IMR-90 (cell line): ENCODE results near the gene ACBD5. TPM values are rescaled to one million over a fixed set of nuclear protein-coding genes. Genes with fewer than 3 reads are reported as not detected.

Experiments used
- ATAC-seq: fragments of 200-7000 bp; cut with Tn5 transposase; 2 replicates; pipeline ENCODE4 v1.9.1; 2020; ENCODE audit warnings: low read depth, mild to moderate bottlenecking, moderate library complexity
- BruUV-seq: library from RNA; stranded (reverse); fragments of 400-500 nt; replicated peaks from 2 replicates; lab custom pipeline; 2021; lab: Mats Ljungman, UMichigan
- CTCF ChIA-PET: fragments of 300-600 bp; formaldehyde crosslinking; extraction: SDS; loops from one replicate; lab custom pipeline; 2021; ENCODE audit warnings: antibody characterized with exemption; lab: Yijun Ruan, JAX
- POLR2A ChIA-PET: fragments of 300-600 bp; sonication (Branson Sonifier 250); formaldehyde crosslinking; loops from one replicate; lab custom pipeline; 2022; ENCODE audit warnings: antibody characterized with exemption; ENCODE audit not compliant: unreplicated experiment; lab: Charles Lee
- DNase-seq: peaks from one replicate; pipeline ENCODE4 v3.0.0; 2013
- H2AFZ ChIP-seq: replicated peaks from 2 replicates; pipeline ENCODE3; 2013; ENCODE audit warnings: low read length, mild to moderate bottlenecking; ENCODE audit not compliant: poor library complexity
- H2AK5ac ChIP-seq: 2 replicates; pipeline ENCODE4 v1.6.1; 2013; ENCODE audit warnings: low read depth, low read length, inconsistent platforms
- H2AK9ac ChIP-seq: replicated peaks from 2 replicates; pipeline ENCODE3; 2013; ENCODE audit warnings: mild to moderate bottlenecking, low read depth, low read length, moderate library complexity; ENCODE audit not compliant: poor library complexity
- H2BK120ac ChIP-seq: 2 replicates; pipeline ENCODE4 v1.6.1; 2013; ENCODE audit warnings: low read depth, low read length, inconsistent platforms
- H2BK15ac ChIP-seq: 3 replicates; pipeline ENCODE4 v1.6.1; 2013; ENCODE audit warnings: low read depth, low read length, inconsistent platforms
- H2BK20ac ChIP-seq: 2 replicates; pipeline ENCODE4 v1.6.1; 2013; ENCODE audit warnings: low read depth, mild to moderate bottlenecking, inconsistent platforms, low read length, moderate library complexity
- H2BK5ac ChIP-seq: 2 replicates; pipeline ENCODE4 v1.6.1; 2013; ENCODE audit warnings: mild to moderate bottlenecking, low read depth, low read length, inconsistent platforms; ENCODE audit not compliant: poor library complexity, severe bottlenecking
- H3K14ac ChIP-seq: replicated peaks from 2 replicates; pipeline ENCODE4 v1.6.1; 2013; ENCODE audit warnings: low read depth, low read length, inconsistent platforms
- H3K18ac ChIP-seq: 2 replicates; pipeline ENCODE4 v1.6.1; 2013; ENCODE audit warnings: low read depth, low read length, control low read depth
- H3K23ac ChIP-seq: 2 replicates; pipeline ENCODE4 v1.6.1; 2013; ENCODE audit warnings: low read depth, low read length, inconsistent platforms
- H3K27ac ChIP-seq: 2 replicates; pipeline ENCODE4 v1.5.1; 2013; ENCODE audit warnings: mild to moderate bottlenecking, control low read depth, low read length; ENCODE audit not compliant: insufficient read depth
- H3K27me3 ChIP-seq: 2 replicates; pipeline ENCODE4 v1.6.1; 2013; ENCODE audit warnings: low read length; ENCODE audit not compliant: control insufficient read depth, insufficient read depth
- H3K36me3 ChIP-seq: 2 replicates; pipeline ENCODE4 v1.6.1; 2013; ENCODE audit warnings: low read length, mixed read lengths; ENCODE audit not compliant: control insufficient read depth, insufficient read depth
- H3K4ac ChIP-seq: 2 replicates; pipeline ENCODE4 v1.6.1; 2013; ENCODE audit warnings: low read depth, low read length, inconsistent platforms
- H3K4me1 ChIP-seq: 2 replicates; pipeline ENCODE4 v1.6.1; 2013; ENCODE audit warnings: low read length, mixed read lengths; ENCODE audit not compliant: control insufficient read depth, insufficient read depth
- H3K4me2 ChIP-seq: 2 replicates; pipeline ENCODE4 v1.6.1; 2013; ENCODE audit warnings: low read depth, mild to moderate bottlenecking, control low read depth, low read length, moderate library complexity
- H3K4me3 ChIP-seq: 2 replicates; pipeline ENCODE4 v1.5.1; 2013; ENCODE audit warnings: low read depth, mild to moderate bottlenecking, control low read depth, low read length, moderate library complexity; ENCODE audit not compliant: insufficient read depth
- H3K56ac ChIP-seq: 2 replicates; pipeline ENCODE4 v1.6.1; 2013; ENCODE audit warnings: low read length, inconsistent platforms; ENCODE audit not compliant: insufficient read depth; ENCODE audit errors: extremely low read depth
- H3K79me1 ChIP-seq, 2 experiments: 2 replicates each; pipeline ENCODE4 v1.6.1; 2013; ENCODE audit warnings: low read length in 2 of 2, inconsistent platforms in 1 of 2, low read depth in 1 of 2
- H3K9ac ChIP-seq: 2 replicates; pipeline ENCODE4 v1.6.1; 2013; ENCODE audit warnings: low read depth, low read length, control low read depth
- H3K9me1 ChIP-seq: 2 replicates; pipeline ENCODE4 v1.6.1; 2013; ENCODE audit warnings: low read length, inconsistent platforms; ENCODE audit not compliant: insufficient read depth
- H3K9me3 ChIP-seq: 2 replicates; pipeline ENCODE4 v1.6.1; 2013; ENCODE audit warnings: low read length; ENCODE audit not compliant: control insufficient read depth, insufficient read depth
- H4K20me1 ChIP-seq: 2 replicates; pipeline ENCODE4 v1.6.1; 2013; ENCODE audit warnings: low read length, inconsistent platforms; ENCODE audit not compliant: insufficient read depth
- H4K5ac ChIP-seq: 2 replicates; pipeline ENCODE4 v1.6.1; 2013; ENCODE audit warnings: mild to moderate bottlenecking, low read depth, low read length, control low read depth
- H4K8ac ChIP-seq, 2 experiments: 2 replicates each; pipeline ENCODE4 v1.6.1; 2013; ENCODE audit warnings: low read depth in 2 of 2, low read length in 2 of 2, control low read depth in 1 of 2, inconsistent platforms in 1 of 2
- H4K91ac ChIP-seq: 2 replicates; pipeline ENCODE4 v1.6.1; 2013; ENCODE audit warnings: low read depth, low read length, inconsistent platforms; ENCODE audit not compliant: insufficient read depth
- CEBPB ChIP-seq: IDR thresholded peaks from 2 replicates; pipeline ENCODE4 v1.6.1; 2012; ENCODE audit warnings: low read depth, low read length, improper control_type of control experiment
- MAZ ChIP-seq: IDR thresholded peaks from 2 replicates; pipeline ENCODE4 v1.6.1; 2012; ENCODE audit warnings: low read depth, mild to moderate bottlenecking, low read length, improper control_type of control experiment, moderate library complexity, borderline replicate concordance
- POLR2A ChIP-seq: IDR thresholded peaks from 2 replicates; pipeline ENCODE4 v1.6.1; 2012; ENCODE audit warnings: mild to moderate bottlenecking, low read depth, low read length
- RCOR1 ChIP-seq: IDR thresholded peaks from 2 replicates; pipeline ENCODE4 v1.6.1; 2012; ENCODE audit warnings: mild to moderate bottlenecking, low read length, improper control_type of control experiment; ENCODE audit not compliant: insufficient replicate concordance
- SMC3 ChIP-seq: fragments of 150-350 bp; IDR thresholded peaks from 2 replicates; pipeline ENCODE4 v1.6.1; 2016; ENCODE audit warnings: low read depth, mild to moderate bottlenecking, antibody characterized with exemption, low read length, moderate library complexity
- WGBS, 2 experiments: methylation state at CpG; one replicate each; pipeline versions ENCODE4 v1.1.5 to v1.1.7; 2013; ENCODE audit warnings: missing lambda C conversion rate in 2 of 2; ENCODE audit not compliant: insufficient read length in 1 of 2; ENCODE audit errors: extremely low coverage in 2 of 2; 5-methylcytosine and 5-hydroxymethylcytosine counted together
- dilution Hi-C: fragments of 300-500 bp; cut with HindIII; formaldehyde crosslinking; loops from one replicate; pipeline ENCODE4 v1.14.3; 2018; ENCODE audit warnings: low sequenced_read_pairs; ENCODE audit not compliant: unreplicated experiment
- in situ Hi-C: fragments of 300-500 bp; cut with MboI; formaldehyde crosslinking; loops from 3 replicates; pipeline ENCODE4 v1.14.3; 2019; ENCODE audit warnings: low sequenced_read_pairs, inconsistent platforms, mixed read lengths
- intact Hi-C: fragments of 100-400 bp; cut with micrococcal nuclease; formaldehyde crosslinking; loops from 2 replicates; pipeline ENCODE4 v1.10.0; 2022
- polyA plus RNA-seq, 3 experiments: library from polyadenylated mRNA; depleted of rRNA; stranded (reverse); fragments of >200 nt; gene quantifications; 2 replicates each; pipeline ENCODE4 v1.2.3, GENCODE V29; 2012; ENCODE audit warnings: low replicate concordance in 1 of 3
- total RNA-seq: library from RNA; depleted of rRNA; stranded (reverse); fragments of >200 nt; gene quantifications from 2 replicates; pipeline ENCODE4 v1.2.3, GENCODE V29; 2012

ACBD5 gene
- total and polyA plus RNA-seq, 2 of the 4 experiments (the other 2 are of a cell fraction) = 7.7 to 11.7 TPM

DNA sequence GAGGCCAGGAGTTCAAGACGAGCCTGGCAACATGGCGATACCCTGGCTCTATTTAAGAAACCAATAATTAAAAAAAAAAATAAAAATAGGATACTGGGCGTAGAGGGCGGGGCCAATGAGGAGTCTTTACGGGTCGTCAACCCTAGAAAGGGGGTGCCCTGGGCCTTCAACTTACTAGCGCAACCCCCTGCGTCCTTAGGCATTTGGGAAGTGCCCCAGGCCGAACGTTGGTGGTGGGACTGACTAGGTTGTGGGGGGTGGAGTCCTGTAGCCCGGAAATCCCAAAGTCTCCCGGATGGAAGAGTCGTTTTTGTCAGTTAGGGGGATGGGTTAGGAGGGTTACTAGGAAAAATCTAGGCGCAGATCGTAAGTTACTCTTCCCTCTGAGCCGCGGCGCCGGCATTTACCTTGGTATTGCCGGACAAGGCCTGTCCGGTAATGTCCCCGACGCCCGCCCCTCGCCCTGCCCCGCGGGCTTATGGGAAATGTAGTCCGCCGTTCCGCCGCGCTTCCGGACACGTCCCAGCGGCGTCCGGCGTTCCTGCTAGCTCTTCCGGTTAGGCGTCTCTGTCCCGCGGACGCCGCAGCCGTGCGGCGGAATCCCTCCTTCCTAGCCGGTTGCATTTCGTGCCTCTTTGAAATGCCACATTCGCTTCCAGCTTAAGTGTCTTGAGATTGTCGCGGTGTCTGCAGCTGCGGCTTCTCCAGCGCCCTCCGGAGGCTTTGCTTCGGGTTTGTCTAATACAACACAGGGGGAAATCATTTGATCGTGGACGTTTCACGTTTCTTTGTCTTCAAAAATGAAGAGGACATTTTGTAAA is 1.3 kb upstream of the ACBD5 start:
- Histone ChIP-seq H2AK5ac (peak overlapping the region; percentile 93; the same call in 1 of the 2 replicates), H2AK9ac (peak overlapping the region; percentile 95), H3K4me1 (peaks cover 9% of the 10 kb centered on the region), H4K91ac (peak overlapping the region; percentile 81), H2BK15ac (peak overlapping the region; percentile 51; the same call in 1 of the 3 replicates), H3K36me3 (no peaks in the 10 kb centered on the region; the same call in 1 of the 2 replicates), H3K9me1 (peaks cover 2% of the 10 kb centered on the region), H2AFZ (peak overlapping the region; percentile 96), H3K4ac (peak overlapping the region; percentile 93), H3K4me3 (peak overlapping the region; percentile 74), H3K23ac (peak overlapping the region; percentile 88), H4K5ac (peak overlapping the region; percentile 78), H3K27me3 (no peaks in the 10 kb centered on the region), H4K20me1 (no peaks in the 10 kb centered on the region), H3K18ac (peak overlapping the region; percentile 48), H3K9ac (peak overlapping the region; percentile 85), H3K4me2 (peak overlapping the region; percentile 70), H2BK120ac (peak overlapping the region; percentile 75), H3K9me3 (no peaks in the 10 kb centered on the region), H3K56ac (peak overlapping the region; percentile 90), H3K14ac (peak overlapping the region; percentile 95), H3K79me1 (peaks cover 0 to 25% of the 10 kb centered on the region in 2 experiments; a peak in 2 of 4 replicates), H2BK20ac (no peak overlapping the region), H3K27ac (peak overlapping the region; percentile 92), H2BK5ac (peak overlapping the region; percentile 84), H4K8ac (peak overlapping the region; percentile 98 to 99)
- CTCF ChIA-PET = interaction anchor here (0.7 kb wide), 1 partner anchor 9 kb away, joined by 4 read pairs; no protein-coding TSS in a partner anchor
- POLR2A ChIA-PET = no interaction called here
- in situ Hi-C loops = loop anchor here (10.0 kb wide), 1 partner anchor 263 kb away; the partner anchor contains the start of gene RAB18
- intact Hi-C loops = loop anchor here (1.0 to 5.0 kb wide), 2 partner anchors 87 to 260 kb away; partner anchors contain the start of genes MASTL and RAB18
- no TSS peak for BruUV-seq
- TF ChIP-seq MAZ = peak; percentile 34; the same call in 1 of the 2 replicates
- TF ChIP-seq SMC3 = 0 out of 2 replicates have a peak, but pooled peaks have one; percentile 6
- TF ChIP-seq POLR2A = peak; percentile 76
- TF ChIP-seq RCOR1 = no peak
- no peak for TF ChIP-seq CEBPB
- dilution Hi-C loops = no loop called here
- ATAC-seq (peak; percentile 82), DNase-seq (peak; percentile 92)
- 1% methylated on average over 28 of the region's 59 CpGs; no CpG with 5 or more reads in 1 of the 2 experiments for WGBS, 2 experiments
